HEK293 (cell line): ENCODE results near the gene AP3B2.
A peak's percentile ranks its signal among the peaks of the same experiment; 100 is the strongest.

ENCODE experiments used
- BCL11A ChIP-seq: fragments of 450-650 bp; formaldehyde crosslinking; IDR thresholded peaks from 2 replicates; pipeline ENCODE4 v1.5.1; 2016; ENCODE audit warnings: low read depth, missing biosample characterization, missing genetic modification characterization
- GLIS2 ChIP-seq: fragments of 450-650 bp; formaldehyde crosslinking; IDR thresholded peaks from 2 replicates; pipeline ENCODE4 v1.5.1; 2016; ENCODE audit warnings: missing biosample characterization, missing genetic modification characterization
- HIC1 ChIP-seq: fragments of 450-650 bp; formaldehyde crosslinking; IDR thresholded peaks from 2 replicates; pipeline ENCODE4 v1.5.1; 2016; ENCODE audit warnings: missing biosample characterization, missing genetic modification characterization
- HOXD13 ChIP-seq: sonication (generic); formaldehyde crosslinking; IDR thresholded peaks from 2 replicates; pipeline ENCODE4 v1.8.0; 2022; ENCODE audit warnings: missing genetic modification reagents, borderline replicate concordance
- PRDM4 ChIP-seq: fragments of 450-650 bp; formaldehyde crosslinking; IDR thresholded peaks from 2 replicates; pipeline ENCODE4 v1.5.1; 2017; ENCODE audit warnings: missing biosample characterization, missing genetic modification characterization
- PRDM6 ChIP-seq: fragments of 450-650 bp; formaldehyde crosslinking; IDR thresholded peaks from 2 replicates; pipeline ENCODE4 v1.5.1; 2017; ENCODE audit warnings: missing biosample characterization, missing genetic modification characterization
- RBAK ChIP-seq: fragments of 450-650 bp; formaldehyde crosslinking; IDR thresholded peaks from 2 replicates; pipeline ENCODE4 v1.5.1; 2016; ENCODE audit warnings: missing biosample characterization, missing genetic modification characterization
- SETDB1 ChIP-seq: IDR thresholded peaks from one replicate; pipeline ENCODE4 v1.6.1; 2017; ENCODE audit warnings: mild to moderate bottlenecking, low read length, moderate library complexity, mixed read lengths; ENCODE audit not compliant: insufficient read length
- SP7 ChIP-seq: fragments of 450-650 bp; formaldehyde crosslinking; IDR thresholded peaks from 2 replicates; pipeline ENCODE4 v1.5.1; 2016; ENCODE audit warnings: missing biosample characterization, missing genetic modification characterization
- TCF7L2 ChIP-seq: IDR thresholded peaks from 2 replicates; pipeline ENCODE4 v1.6.1; 2011; ENCODE audit warnings: low read depth, mild to moderate bottlenecking, inconsistent platforms, low read length, moderate library complexity, borderline replicate concordance
- ZBTB11 ChIP-seq: fragments of 450-650 bp; formaldehyde crosslinking; conservative IDR thresholded peaks from 2 replicates; pipeline ENCODE4 v1.5.1; 2016; ENCODE audit warnings: low read depth, missing biosample characterization, missing genetic modification characterization
- ZBTB17 ChIP-seq: fragments of 450-650 bp; formaldehyde crosslinking; IDR thresholded peaks from 2 replicates; pipeline ENCODE4 v1.5.1; 2016; ENCODE audit warnings: missing biosample characterization, missing genetic modification characterization
- ZBTB44 ChIP-seq: fragments of 450-650 bp; IDR thresholded peaks from 2 replicates; pipeline ENCODE4 v1.5.1; 2018; ENCODE audit warnings: missing biosample characterization, mild to moderate bottlenecking, missing genetic modification characterization
- ZNF221 ChIP-seq: fragments of 450-650 bp; formaldehyde crosslinking; IDR thresholded peaks from 2 replicates; pipeline ENCODE4 v1.5.1; 2017; ENCODE audit warnings: missing biosample characterization, missing genetic modification characterization, borderline replicate concordance
- ZNF24 ChIP-seq: fragments of 450-650 bp; formaldehyde crosslinking; IDR thresholded peaks from 2 replicates; pipeline ENCODE4 v1.5.1; 2016; ENCODE audit warnings: missing biosample characterization, missing genetic modification characterization
- ZNF404 ChIP-seq: fragments of 450-650 bp; formaldehyde crosslinking; IDR thresholded peaks from 2 replicates; pipeline ENCODE4 v1.5.1; 2017; ENCODE audit warnings: missing biosample characterization, missing genetic modification characterization
- ZNF544 ChIP-seq: fragments of 450-650 bp; formaldehyde crosslinking; IDR thresholded peaks from 2 replicates; pipeline ENCODE4 v1.5.0; 2017; ENCODE audit warnings: missing biosample characterization, missing genetic modification characterization
- ZNF558 ChIP-seq: fragments of 450-650 bp; formaldehyde crosslinking; IDR thresholded peaks from 2 replicates; pipeline ENCODE4 v1.5.1; 2016; ENCODE audit warnings: missing biosample characterization, missing genetic modification characterization
- ZNF596 ChIP-seq: fragments of 450-650 bp; IDR thresholded peaks from 2 replicates; pipeline ENCODE4 v1.5.0; 2018; ENCODE audit warnings: missing biosample characterization, mild to moderate bottlenecking, missing genetic modification characterization, moderate library complexity
- ZNF621 ChIP-seq: fragments of 450-650 bp; formaldehyde crosslinking; IDR thresholded peaks from 2 replicates; pipeline ENCODE4 v1.5.1; 2017; ENCODE audit warnings: missing biosample characterization, missing genetic modification characterization
- ZNF639 ChIP-seq: fragments of 450-650 bp; formaldehyde crosslinking; IDR thresholded peaks from 2 replicates; pipeline ENCODE4 v1.5.1; 2016; ENCODE audit warnings: missing biosample characterization, missing genetic modification characterization
- ZNF664 ChIP-seq: fragments of 450-650 bp; formaldehyde crosslinking; IDR thresholded peaks from 2 replicates; pipeline ENCODE4 v1.5.1; 2016; ENCODE audit warnings: missing biosample characterization, missing genetic modification characterization
- ZNF747 ChIP-seq: fragments of 450-650 bp; formaldehyde crosslinking; IDR thresholded peaks from 2 replicates; pipeline ENCODE4 v1.5.1; 2016; ENCODE audit warnings: missing biosample characterization, missing genetic modification characterization
- ZNF777 ChIP-seq: fragments of 450-650 bp; formaldehyde crosslinking; IDR thresholded peaks from 2 replicates; pipeline ENCODE4 v1.5.1; 2017; ENCODE audit warnings: missing biosample characterization, missing genetic modification characterization, borderline replicate concordance
- ZSCAN18 ChIP-seq: fragments of 450-650 bp; formaldehyde crosslinking; IDR thresholded peaks from 2 replicates; pipeline ENCODE4 v1.5.1; 2016; ENCODE audit warnings: missing biosample characterization, missing genetic modification characterization

AP3B2 gene

GRCh38 chr15:82709421-82710207 is at the start of gene AP3B2 (continued):
- TF ChIP-seq HIC1 (tag by site-specific recombination) (peak; percentile 80), ZNF621 (tag by site-specific recombination) (no peak), PRDM4 (no peak), HOXD13 (CRISPR knock-in tag) (no peak; the same call in 1 of the 2 replicates), PRDM6 (tag by site-specific recombination) (no peak), ZBTB11 (tag by site-specific recombination) (peak; percentile 44; the same call in 1 of the 2 replicates), ZNF558 (tag by site-specific recombination) (no peak), ZNF221 (no peak), ZNF404 (tag by site-specific recombination) (no peak), SETDB1 (no peak), ZNF664 (tag by site-specific recombination) (peak; percentile 79), TCF7L2 (no peak), ZSCAN18 (tag by site-specific recombination) (no peak), ZNF596 (0 out of 2 replicates have a peak, but pooled peaks have one; percentile 24), ZBTB17 (tag by site-specific recombination) (peak; percentile 63; the same call in 1 of the 2 replicates), SP7 (tag by site-specific recombination) (no peak), ZNF747 (tag by site-specific recombination) (no peak), ZNF639 (tag by site-specific recombination) (no peak), BCL11A (tag by site-specific recombination) (no peak), ZBTB44 (no peak), GLIS2 (tag by site-specific recombination) (peak; percentile 43; the same call in 1 of the 2 replicates), ZNF777 (tag by site-specific recombination) (peak; percentile 51; the same call in 1 of the 2 replicates), ZNF24 (tag by site-specific recombination) (no peak), ZNF544 (tag by site-specific recombination) (no peak), RBAK (tag by site-specific recombination) (no peak)
